Spleen (tissue), 7 donors: ENCODE results near the gene GRID2.

Experiments used
- POLR2A ChIP-seq, 3 donors: fragments of 450-650 bp; IDR thresholded peaks; one replicate each; pipeline ENCODE4 v1.5.1; 2017; ENCODE audit warnings: antibody characterized with exemption in 3 of 3, mild to moderate bottlenecking in 1 of 3
- TF ChIP-seq, protein P1 (sequence below), 11 experiments: fragments of 200-600 bp in 7 of 11; fragments of 450-650 bp in 4 of 11; sonication (generic) in 4 of 11; IDR thresholded peaks in 8 of 11; conservative IDR thresholded peaks in 3 of 11; 1 replicate in 7 of 11; 2 replicates in 4 of 11; pipeline versions ENCODE4 v1.4.0 to v1.8.0; 2016 to 2021; ENCODE audit warnings: antibody characterized with exemption in 11 of 11, inconsistent platforms in 4 of 11, mild to moderate bottlenecking in 1 of 11
- donor health status: DM: no; HTN: no; CAD: no; lungs with moderate emphysema.
- donor health status: DM: no; HTN: no; CAD: no.
- donor health status: DM: no; HTN: no; CAD: no.

DNA sequence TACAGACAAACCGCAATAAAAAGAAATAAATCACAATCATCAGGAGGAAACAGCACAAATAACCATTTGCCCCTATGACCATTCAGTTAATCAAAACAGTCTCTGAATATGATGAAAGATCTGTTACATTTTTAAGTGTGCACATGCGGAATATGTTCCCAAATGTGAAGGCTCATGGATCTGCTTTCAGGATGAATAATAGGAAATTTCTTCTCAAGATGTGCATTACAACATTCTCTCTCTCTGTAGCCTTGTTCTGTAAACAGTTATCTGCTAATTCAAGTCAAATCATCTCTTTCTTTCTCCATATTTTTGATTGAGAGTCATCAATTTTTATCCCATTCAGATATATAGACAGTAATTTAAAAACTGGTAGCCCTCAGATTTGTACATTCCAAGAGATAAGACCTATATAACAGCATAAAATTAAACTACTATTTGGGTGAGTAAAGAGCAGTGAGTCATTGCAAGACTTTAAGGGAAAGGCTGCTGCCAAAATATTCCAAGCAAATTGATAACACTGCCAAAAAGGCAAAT, 1090.8 kb downstream of the GRID2 start:
- TF ChIP-seq, protein P1, sequence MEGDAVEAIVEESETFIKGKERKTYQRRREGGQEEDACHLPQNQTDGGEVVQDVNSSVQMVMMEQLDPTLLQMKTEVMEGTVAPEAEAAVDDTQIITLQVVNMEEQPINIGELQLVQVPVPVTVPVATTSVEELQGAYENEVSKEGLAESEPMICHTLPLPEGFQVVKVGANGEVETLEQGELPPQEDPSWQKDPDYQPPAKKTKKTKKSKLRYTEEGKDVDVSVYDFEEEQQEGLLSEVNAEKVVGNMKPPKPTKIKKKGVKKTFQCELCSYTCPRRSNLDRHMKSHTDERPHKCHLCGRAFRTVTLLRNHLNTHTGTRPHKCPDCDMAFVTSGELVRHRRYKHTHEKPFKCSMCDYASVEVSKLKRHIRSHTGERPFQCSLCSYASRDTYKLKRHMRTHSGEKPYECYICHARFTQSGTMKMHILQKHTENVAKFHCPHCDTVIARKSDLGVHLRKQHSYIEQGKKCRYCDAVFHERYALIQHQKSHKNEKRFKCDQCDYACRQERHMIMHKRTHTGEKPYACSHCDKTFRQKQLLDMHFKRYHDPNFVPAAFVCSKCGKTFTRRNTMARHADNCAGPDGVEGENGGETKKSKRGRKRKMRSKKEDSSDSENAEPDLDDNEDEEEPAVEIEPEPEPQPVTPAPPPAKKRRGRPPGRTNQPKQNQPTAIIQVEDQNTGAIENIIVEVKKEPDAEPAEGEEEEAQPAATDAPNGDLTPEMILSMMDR (IDR thresholded peaks at IDR 0.05 in 8 of 11, conservative IDR thresholded peaks at IDR 0.05 in 3 of 11) = no peak
- no peak for TF ChIP-seq POLR2A (IDR thresholded peaks at IDR 0.05)
